Right cardiac atrium (tissue), 5 donors: Measurements from ENCODE around the gene SFMBT1. TPM values are rescaled to one million over a fixed set of nuclear protein-coding genes. Genes with fewer than 3 reads are reported as not detected.

Source experiments
- ATAC-seq, 2 donors: fragments of 200-7000 bp; cut with Tn5 transposase; one replicate each; pipeline versions ENCODE4 v1.8.0 to v1.9.1; 2020; ENCODE audit warnings: moderate library complexity in 2 of 2, mild to moderate bottlenecking in 1 of 2
- DNase-seq, 3 donors: peaks; one replicate each; pipeline ENCODE4 v3.0.0-alpha.2; 2020
- H3K27ac ChIP-seq: one replicate; pipeline ENCODE4 v1.5.1; 2013; ENCODE audit warnings: mild to moderate bottlenecking, low read length, control low read depth, moderate library complexity
- H3K27me3 ChIP-seq: one replicate; pipeline ENCODE4 v1.6.1; 2013; ENCODE audit not compliant: control insufficient read depth, insufficient read depth
- H3K4me1 ChIP-seq: one replicate; pipeline ENCODE4 v1.6.1; 2013; ENCODE audit warnings: low read length; ENCODE audit not compliant: control insufficient read depth, insufficient read depth
- H3K4me3 ChIP-seq: one replicate; pipeline ENCODE4 v1.5.1; 2013; ENCODE audit warnings: low read length, control low read depth
- H3K9me3 ChIP-seq: one replicate; pipeline ENCODE4 v1.6.1; 2013; ENCODE audit warnings: low read length; ENCODE audit not compliant: control insufficient read depth
- WGBS: extraction: QIAGEN DNeasy Blood & Tissue Kit; methylation state at CpG from one replicate; pipeline ENCODE4 v1.1.7; 2013; 5-methylcytosine and 5-hydroxymethylcytosine counted together
- intact Hi-C, 4 donors: fragments of 100-400 bp; cut with DNase I; formaldehyde crosslinking; loops; one replicate each; pipeline versions ENCODE4 v1.11.0 to v1.14.0; 2022 to 2023
- polyA plus RNA-seq: library from polyadenylated mRNA; stranded (reverse); fragments of 200-250 nt; gene quantifications from one replicate; pipeline ENCODE4 v1.2.3, GENCODE V29; 2013
- total RNA-seq, 4 donors: library from RNA; stranded (reverse); fragmentation: NEBNext Ultra II Directional; extraction: Animal tissue kit (Norgen Biotek cat#: 25700); gene quantifications; one replicate each; pipeline ENCODE4 v1.2.1, GENCODE V29; 2021
- donor health status: healthy with polysubstance abuse.
- donor health status: DM: no; HTN: yes; CAD: no.
- donor health status: DM: no; HTN: no; CAD: no.
- donor health status: DM: no; HTN: yes; CAD: no; lungs with severe emphysema.
- donor health status: DM: yes; HTN: yes; CAD: no.

The SFMBT1 gene
- total and polyA plus RNA-seq, 5 donors = 3.8 to 19.3 (median 15.1) TPM

- no peak for ATAC-seq
- no peaks in the 10 kb centered on the region for H3K9me3 ChIP-seq
- no peak for DNase-seq
- H3K27ac ChIP-seq = no peak overlapping the region
- WGBS = 88% methylated on average over 6 of the region's 6 CpGs
- no peak overlapping the region for H3K4me3 ChIP-seq
- H3K27me3 ChIP-seq = no peaks in the 10 kb centered on the region
- intact Hi-C loops = no loop called here
- no peaks in the 10 kb centered on the region for H3K4me1 ChIP-seq
Measured at GRCh38 chr3:52915294-52915693, 130.6 kb downstream of the SFMBT1 start.

- intact Hi-C loops = no loop called here
- no peak for ATAC-seq
- no peak for DNase-seq
- Histone ChIP-seq H3K27me3 (no peaks in the 10 kb centered on the region), H3K4me3 (no peak overlapping the region), H3K4me1 (no peaks in the 10 kb centered on the region), H3K9me3 (no peaks in the 10 kb centered on the region), H3K27ac (no peak overlapping the region)
- WGBS = 66% methylated on average over 9 of the region's 9 CpGs
Measured at GRCh38 chr3:52912885-52913731, 132.8 kb downstream of the SFMBT1 start.

- no peak overlapping the region for H3K4me3 ChIP-seq
- no peak overlapping the region for H3K27ac ChIP-seq
- H3K27me3 ChIP-seq = no peaks in the 10 kb centered on the region
- H3K4me1 ChIP-seq = no peaks in the 10 kb centered on the region
- intact Hi-C loops = no loop called here
- ATAC-seq (no peak), DNase-seq (no peak)
- WGBS = 90% methylated on average over 6 of the region's 6 CpGs
- H3K9me3 ChIP-seq = no peaks in the 10 kb centered on the region
Measured at GRCh38 chr3:52910823-52911222, 135.1 kb downstream of the SFMBT1 start.

- Histone ChIP-seq H3K9me3 (no peaks in the 10 kb centered on the region), H3K27me3 (no peaks in the 10 kb centered on the region), H3K27ac (no peak overlapping the region), H3K4me1 (no peaks in the 10 kb centered on the region), H3K4me3 (no peak overlapping the region)
- 91% methylated on average over 5 of the region's 5 CpGs for WGBS
- no peak for DNase-seq
- intact Hi-C loops = no loop called here
- no peak for ATAC-seq
Measured at GRCh38 chr3:52907497-52907896, 138.4 kb downstream of the SFMBT1 start.

GRCh38 chr3:52904552-52904951 lies 141.3 kb downstream of the SFMBT1 start:
- Histone ChIP-seq H3K4me3 (no peak overlapping the region), H3K9me3 (no peaks in the 10 kb centered on the region), H3K4me1 (no peaks in the 10 kb centered on the region), H3K27ac (no peak overlapping the region), H3K27me3 (no peaks in the 10 kb centered on the region)
- intact Hi-C loops = no loop called here
- ATAC-seq (no peak), DNase-seq (no peak)
- 85% methylated on average over 1 of the region's 1 CpG for WGBS

GRCh38 chr3:52904000-52904399 lies 141.9 kb downstream of the SFMBT1 start:
- no peaks in the 10 kb centered on the region for H3K9me3 ChIP-seq
- no peak for DNase-seq
- intact Hi-C loops = no loop called here
- no peak overlapping the region for H3K27ac ChIP-seq
- H3K4me3 ChIP-seq = no peak overlapping the region
- no peaks in the 10 kb centered on the region for H3K4me1 ChIP-seq
- 92% methylated on average over 3 of the region's 3 CpGs for WGBS
- no peaks in the 10 kb centered on the region for H3K27me3 ChIP-seq
- ATAC-seq = no peak

- peak; percentile 99 for ATAC-seq
- no peaks in the 10 kb centered on the region for H3K27me3 ChIP-seq
Measured at GRCh38 chr3:52897130-52898122, 148.4 kb downstream of the SFMBT1 start, which contains the start of gene STIMATE. STIMATE (minus strand) TSS chr3:52897548; CDS start chr3:52897450, 98 bp downstream.

GRCh38 chr3:52896613-52897012 lies 149.3 kb downstream of the SFMBT1 start:
- peak overlapping the region; percentile 85 for H3K4me3 ChIP-seq
- WGBS = 6% methylated on average over 9 of the region's 9 CpGs
- ATAC-seq (no peak), DNase-seq (no peak)
- H3K27ac ChIP-seq = no peak overlapping the region
- no peaks in the 10 kb centered on the region for H3K27me3 ChIP-seq
- intact Hi-C loops = no loop called here
- H3K4me1 ChIP-seq = peaks cover 9% of the 10 kb centered on the region
- H3K9me3 ChIP-seq = no peaks in the 10 kb centered on the region

More at GRCh38 chr3:52897130-52898122, 148.4 kb downstream of the SFMBT1 start, which contains the start of gene STIMATE:
- Histone ChIP-seq H3K27ac (peak within 1 kb of the TSS; percentile 45), H3K4me3 (peak within 1 kb of the TSS; percentile 85), H3K4me1 (peaks cover 7% of the 10 kb centered on the region), H3K9me3 (no peaks in the 10 kb centered on the region)
- under 1% methylated on average over 85 of the region's 85 CpGs for WGBS
- intact Hi-C loops = no loop called here
- peak; percentile 91 to 97 (median 96) for DNase-seq

GRCh38 chr3:52896151-52896550 lies 149.7 kb downstream of the SFMBT1 start:
- no peak overlapping the region for H3K27ac ChIP-seq
- 26% methylated on average over 3 of the region's 3 CpGs for whole genome bisulfite sequencing
- H3K4me3 ChIP-seq = peak overlapping the region; percentile 85
- peaks cover 9% of the 10 kb centered on the region for H3K4me1 ChIP-seq
- intact Hi-C loops = no loop called here
- no peaks in the 10 kb centered on the region for H3K27me3 ChIP-seq
- ATAC-seq (no peak), DNase-seq (no peak)
- H3K9me3 ChIP-seq = no peaks in the 10 kb centered on the region

GRCh38 chr3:52895418-52895817 lies 150.5 kb downstream of the SFMBT1 start:
- intact Hi-C loops = no loop called here
- 70% methylated on average over 5 of the region's 5 CpGs for WGBS

GRCh38 chr3:52894756-52895155 lies 151.1 kb downstream of the SFMBT1 start:
- no peak overlapping the region for H3K27ac ChIP-seq
- no peak overlapping the region for H3K4me3 ChIP-seq
- intact Hi-C loops = no loop called here
- peaks cover 9% of the 10 kb centered on the region for H3K4me1 ChIP-seq
- H3K9me3 ChIP-seq = no peaks in the 10 kb centered on the region
- 76% methylated on average over 10 of the region's 10 CpGs for WGBS
- no peak for ATAC-seq
- DNase-seq = no peak
- no peaks in the 10 kb centered on the region for H3K27me3 ChIP-seq

More at GRCh38 chr3:52895418-52895817, 150.5 kb downstream of the SFMBT1 start:
- Histone ChIP-seq H3K27me3 (no peaks in the 10 kb centered on the region), H3K4me3 (no peak overlapping the region), H3K4me1 (peaks cover 9% of the 10 kb centered on the region), H3K9me3 (no peaks in the 10 kb centered on the region), H3K27ac (no peak overlapping the region)
- DNase-seq = no peak
- ATAC-seq = no peak
